SU-DHL-6 (cell line): ENCODE measurements around the gene ZNF628.

Experiments used
- H2AFZ ChIP-seq: fragments of 200-600 bp; sonication (generic); 2 replicates; pipeline ENCODE4 v1.6.1; 2014; ENCODE audit warnings: low read depth, mild to moderate bottlenecking, moderate library complexity, mixed read lengths, antibody characterized with exemption, low read length; ENCODE audit not compliant: severe bottlenecking
- H3F3A ChIP-seq: fragments of 200-600 bp; shearing (Covaris generic); 2 replicates; pipeline ENCODE4 v1.6.0; 2016; ENCODE audit warnings: antibody characterized with exemption, mild to moderate bottlenecking; ENCODE audit not compliant: insufficient read depth
- H3K27ac ChIP-seq: fragments of 200-600 bp; sonication (generic); 2 replicates; pipeline ENCODE4 v1.5.1; 2016; ENCODE audit warnings: low read depth, mild to moderate bottlenecking, low read length, moderate library complexity, mixed read lengths
- H3K27me3 ChIP-seq: fragments of 200-600 bp; sonication (generic), shearing (Covaris generic); 2 replicates; pipeline ENCODE4 v1.6.0; 2014; ENCODE audit warnings: mild to moderate bottlenecking, low read length
- H3K36me3 ChIP-seq: fragments of 200-600 bp; sonication (generic); 2 replicates; pipeline ENCODE4 v1.6.1; 2014; ENCODE audit warnings: mild to moderate bottlenecking, low read length, mixed read lengths
- H3K4me2 ChIP-seq: fragments of 300-600, 200-600 bp; shearing (Covaris generic), sonication (generic); 2 replicates; pipeline ENCODE4 v1.6.0; 2014; ENCODE audit warnings: low read length, low read depth, mild to moderate bottlenecking; ENCODE audit not compliant: poor library complexity, severe bottlenecking
- H3K4me3 ChIP-seq: fragments of 200-600 bp; sonication (generic); 2 replicates; pipeline ENCODE4 v1.5.1; 2014; ENCODE audit warnings: antibody characterized with exemption, low read length, mild to moderate bottlenecking, mixed read lengths; ENCODE audit not compliant: insufficient read depth, poor library complexity, severe bottlenecking
- H3K79me2 ChIP-seq: fragments of 200-600 bp; sonication (generic); 2 replicates; pipeline ENCODE4 v1.6.1; 2014; ENCODE audit warnings: mild to moderate bottlenecking, low read length, moderate library complexity; ENCODE audit not compliant: insufficient read depth
- H3K9ac ChIP-seq: fragments of 200-600 bp; sonication (generic); 2 replicates; pipeline ENCODE4 v1.7.0; 2014; ENCODE audit warnings: mild to moderate bottlenecking, low read length
- H3K9me2 ChIP-seq: fragments of 200-600 bp; sonication (generic); replicated peaks from 2 replicates; pipeline ENCODE4 v1.6.1; 2014; ENCODE audit warnings: low read length; ENCODE audit not compliant: insufficient read depth
- H3K9me3 ChIP-seq: fragments of 200-600 bp; sonication (generic); 2 replicates; pipeline ENCODE4 v1.6.1; 2014; ENCODE audit warnings: low read length, mixed read lengths; ENCODE audit not compliant: insufficient read depth
- H4K20me1 ChIP-seq: fragments of 200-600 bp; sonication (generic); 2 replicates; pipeline ENCODE4 v1.6.1; 2014; ENCODE audit warnings: low read depth, mild to moderate bottlenecking, antibody characterized with exemption, low read length, moderate library complexity, mixed read lengths
- CTCF ChIP-seq: fragments of 200-600 bp; sonication (generic); IDR thresholded peaks from one replicate; pipeline ENCODE4 v1.5.1; 2017; ENCODE audit warnings: antibody characterized with exemption, mild to moderate bottlenecking, low read length, moderate library complexity; ENCODE audit not compliant: insufficient read depth, poor library complexity, severe bottlenecking
- EZH2phosphoT487 ChIP-seq: fragments of 200-600 bp; sonication (generic), shearing (Covaris generic); conservative IDR thresholded peaks from 2 replicates; pipeline ENCODE4 v1.6.1; 2018; ENCODE audit warnings: mild to moderate bottlenecking, antibody characterized with exemption, low read length, moderate library complexity, mixed read lengths

ZNF628 gene

DNA sequence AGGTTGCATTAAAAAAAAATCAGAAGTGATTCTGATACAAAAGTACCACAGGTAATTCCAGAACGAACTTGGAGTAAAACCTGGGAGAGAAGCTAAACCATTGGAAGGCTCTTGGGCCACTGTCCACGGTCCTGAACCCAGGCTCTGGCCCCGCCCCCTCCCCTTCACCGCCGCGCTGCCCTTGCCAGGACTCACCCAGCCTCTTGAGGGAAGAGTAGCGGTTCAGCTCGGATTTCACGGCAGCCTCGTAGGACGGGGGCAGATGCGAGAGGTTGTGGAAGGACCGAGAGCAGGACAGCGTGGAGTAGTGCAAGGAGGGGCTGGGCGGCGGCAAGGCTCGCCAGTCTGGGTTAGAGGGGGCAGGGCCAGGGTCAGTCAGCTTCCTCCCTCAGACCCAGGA lies 39.0 kb upstream of the ZNF628 start:
- no peak overlapping the region for H3K4me3 ChIP-seq
- H3K27ac ChIP-seq = no peak overlapping the region
- no peaks in the 10 kb centered on the region for H3K9me3 ChIP-seq
- H3K4me2 ChIP-seq = no peak overlapping the region
- TF ChIP-seq CTCF = no peak
- TF ChIP-seq EZH2phosphoT487 = no peak
- H3K9me2 ChIP-seq = no peaks in the 10 kb centered on the region
- no peaks in the 10 kb centered on the region for H3K36me3 ChIP-seq
- H2AFZ ChIP-seq = no peak overlapping the region
- no peaks in the 10 kb centered on the region for H3K79me2 ChIP-seq
- no peak overlapping the region for H3K9ac ChIP-seq
- H3K27me3 ChIP-seq = no peaks in the 10 kb centered on the region
- no peaks in the 10 kb centered on the region for H3F3A ChIP-seq
- no peaks in the 10 kb centered on the region for H4K20me1 ChIP-seq

- H3K27ac ChIP-seq = no peak overlapping the region
- no peaks in the 10 kb centered on the region for H4K20me1 ChIP-seq
- no peaks in the 10 kb centered on the region for H3K9me2 ChIP-seq
- no peaks in the 10 kb centered on the region for H3F3A ChIP-seq
- no peaks in the 10 kb centered on the region for H3K9me3 ChIP-seq
- no peak overlapping the region for H3K4me2 ChIP-seq
- no peaks in the 10 kb centered on the region for H3K36me3 ChIP-seq
- H3K27me3 ChIP-seq = no peaks in the 10 kb centered on the region
- no peak overlapping the region for H3K4me3 ChIP-seq
- H2AFZ ChIP-seq = no peak overlapping the region
- no peak for TF ChIP-seq EZH2phosphoT487
- TF ChIP-seq CTCF = no peak
- no peak overlapping the region for H3K9ac ChIP-seq
- H3K79me2 ChIP-seq = no peaks in the 10 kb centered on the region
Measured at GRCh38 chr19:55439052-55439451, 37.4 kb upstream of the ZNF628 start.

GRCh38 chr19:55440411-55441105 lies 35.9 kb upstream of the ZNF628 start:
- H2AFZ ChIP-seq = no peak overlapping the region
- no peak overlapping the region for H3K27ac ChIP-seq
- TF ChIP-seq CTCF = no peak
- no peak for TF ChIP-seq EZH2phosphoT487
- H3K9ac ChIP-seq = no peak overlapping the region
- H3K4me2 ChIP-seq = no peak overlapping the region
- H4K20me1 ChIP-seq = no peaks in the 10 kb centered on the region
- H3K4me3 ChIP-seq = no peak overlapping the region
- H3K27me3 ChIP-seq = no peaks in the 10 kb centered on the region
- no peaks in the 10 kb centered on the region for H3F3A ChIP-seq
- H3K79me2 ChIP-seq = no peaks in the 10 kb centered on the region
- H3K36me3 ChIP-seq = no peaks in the 10 kb centered on the region
- no peaks in the 10 kb centered on the region for H3K9me3 ChIP-seq
- H3K9me2 ChIP-seq = no peaks in the 10 kb centered on the region
